HepG2 (cell line): Measurements from ENCODE around the gene OBSL1. TPM values are rescaled to one million over a fixed set of nuclear protein-coding genes. Genes with fewer than 3 reads are reported as not detected.

ENCODE experiments used
- CBFB ChIP-seq: sonication (generic); formaldehyde crosslinking; IDR thresholded peaks from 2 replicates; pipeline ENCODE4 v1.4.0; 2020; ENCODE audit warnings: missing genetic modification reagents
- DNMT1 ChIP-seq: sonication (generic); formaldehyde crosslinking; IDR thresholded peaks from 2 replicates; pipeline ENCODE4 v1.5.1; 2020; ENCODE audit warnings: mild to moderate bottlenecking, missing genetic modification reagents
- ETV6 ChIP-seq: sonication (generic); formaldehyde crosslinking; conservative IDR thresholded peaks from 2 replicates; pipeline ENCODE4 v1.4.0; 2020; ENCODE audit warnings: missing genetic modification reagents
- PLSCR1 ChIP-seq: sonication (generic); formaldehyde crosslinking; IDR thresholded peaks from 2 replicates; pipeline ENCODE4 v1.5.0; 2020; ENCODE audit warnings: missing genetic modification reagents, mild to moderate bottlenecking, borderline replicate concordance
- RARG ChIP-seq: sonication (generic); formaldehyde crosslinking; IDR thresholded peaks from 2 replicates; pipeline ENCODE4 v1.4.0; 2020; ENCODE audit warnings: low read depth, mild to moderate bottlenecking, missing genetic modification reagents
- RBFOX2 ChIP-seq: fragments of 200-400 bp; formaldehyde crosslinking; IDR thresholded peaks from 2 replicates; pipeline ENCODE4 v1.6.1; 2017; ENCODE audit warnings: low read depth, mild to moderate bottlenecking, low read length
- SETDB1 ChIP-seq: sonication (generic); formaldehyde crosslinking; IDR thresholded peaks from 2 replicates; pipeline ENCODE4 v1.5.1; 2020; ENCODE audit warnings: missing genetic modification reagents, mild to moderate bottlenecking, borderline replicate concordance
- SMC3 ChIP-seq: IDR thresholded peaks from 2 replicates; pipeline ENCODE4 v1.6.1; 2011; ENCODE audit warnings: low read length, improper control_type of control experiment
- ZNF460 ChIP-seq: sonication (generic); formaldehyde crosslinking; IDR thresholded peaks from 2 replicates; pipeline ENCODE4 v1.5.1; 2020; ENCODE audit warnings: missing genetic modification reagents, mild to moderate bottlenecking, borderline replicate concordance
- ZNF556 ChIP-seq: sonication (generic); formaldehyde crosslinking; IDR thresholded peaks from 2 replicates; pipeline ENCODE4 v1.4.0; 2020; ENCODE audit warnings: mild to moderate bottlenecking, missing genetic modification reagents, borderline replicate concordance
- ZNF772 ChIP-seq: sonication (generic); formaldehyde crosslinking; IDR thresholded peaks from 2 replicates; pipeline ENCODE4 v1.5.0; 2020; ENCODE audit warnings: mild to moderate bottlenecking, missing genetic modification reagents
- ZNF784 ChIP-seq: sonication (generic); formaldehyde crosslinking; IDR thresholded peaks from 2 replicates; pipeline ENCODE4 v1.5.1; 2020; ENCODE audit warnings: missing genetic modification reagents, mild to moderate bottlenecking, borderline replicate concordance
- ZNF816 ChIP-seq: sonication (generic); formaldehyde crosslinking; IDR thresholded peaks from 2 replicates; pipeline ENCODE4 v1.8.0; 2022; ENCODE audit warnings: missing genetic modification reagents, mild to moderate bottlenecking, borderline replicate concordance
- polyA plus RNA-seq, 8 experiments: library from polyadenylated mRNA; depleted of rRNA in 3 of 8; stranded (reverse) in 7 of 8; unstranded in 1 of 8; fragments of >200 nt; fragmentation: Illumina TruSeq in 4 of 8; extraction: Trizol in 4 of 8; gene quantifications; 2 replicates each; pipeline versions ENCODE4 v1.2.1 to v1.2.3, GENCODE V29; 2011 to 2016; ENCODE audit warnings: low read depth in 4 of 8, missing spikeins in 1 of 8, mixed read lengths in 1 of 8; ENCODE audit not compliant: insufficient read depth in 1 of 8
- total RNA-seq, 5 experiments: library from RNA; depleted of rRNA; stranded (reverse); fragments of >200 nt; fragmentation: Illumina TruSeq; extraction: Trizol; gene quantifications; 2 replicates each; pipeline ENCODE4 v1.2.3, GENCODE V29; 2016; ENCODE audit warnings: low read depth in 1 of 5
- TF ChIP-seq, protein P1 (sequence below): sonication (generic); formaldehyde crosslinking; IDR thresholded peaks from 2 replicates; pipeline ENCODE4 v1.9.0; 2022; ENCODE audit warnings: low read depth, missing genetic modification reagents
- TF ChIP-seq, protein P2 (sequence below): sonication (generic); formaldehyde crosslinking; IDR thresholded peaks from 2 replicates; pipeline ENCODE4 v1.5.0; 2020; ENCODE audit warnings: missing genetic modification reagents, mild to moderate bottlenecking, borderline replicate concordance

The OBSL1 gene
- total and polyA plus RNA-seq, 2 of the 13 experiments (the other 11 are each of a cell fraction or from before 2014, with no cell fraction given): 86.7 to 218 TPM

DNA sequence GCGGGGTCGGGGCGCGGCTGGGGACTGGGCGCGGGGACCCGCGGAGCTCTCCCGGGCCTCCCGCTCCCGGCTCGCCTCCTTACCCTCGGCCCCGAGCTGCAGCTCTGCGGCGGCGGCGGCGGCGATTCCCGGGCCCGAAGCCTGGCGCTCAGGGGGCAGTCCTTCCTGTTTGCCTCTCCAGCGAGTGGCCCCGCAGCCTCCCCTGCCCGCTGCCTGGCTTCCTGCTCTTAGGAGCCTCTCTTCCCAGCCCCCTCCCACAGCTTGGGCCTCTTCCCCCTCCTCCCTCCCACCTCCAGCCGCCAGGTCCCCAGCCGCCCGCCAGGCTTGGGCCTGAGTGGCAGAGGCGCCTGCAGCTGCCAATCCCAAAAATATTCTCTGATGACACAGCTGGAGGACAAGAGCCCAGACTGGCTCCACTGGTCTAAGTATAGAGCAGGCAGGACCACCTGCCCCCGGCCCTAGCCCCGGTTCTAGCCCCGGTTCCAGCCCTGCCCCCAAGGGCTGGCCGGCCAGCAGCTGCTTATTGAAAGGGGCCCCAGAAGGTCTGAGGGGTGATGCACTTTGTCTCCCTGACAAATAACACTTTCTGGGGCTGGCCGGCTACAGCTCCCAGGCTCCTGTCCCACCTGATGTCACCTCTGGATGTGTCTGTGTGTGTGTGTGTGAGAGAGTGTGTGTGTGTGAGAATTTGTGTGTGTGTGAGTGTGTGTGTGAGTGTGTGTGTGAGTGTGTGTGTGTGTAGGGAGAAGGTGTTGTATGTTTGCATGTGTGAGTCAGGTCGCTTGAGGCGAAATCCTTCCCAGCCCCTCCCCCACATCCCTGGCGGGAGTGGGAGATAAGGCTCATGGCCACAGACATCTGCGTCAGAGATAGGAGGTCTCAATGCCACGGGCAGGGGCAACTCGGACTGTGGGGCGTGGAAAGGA is at the start of gene OBSL1 (continued):
- no peak for TF ChIP-seq ZNF784 (CRISPR knock-in tag)
- peak; percentile 30; the same call in 1 of the 2 replicates for TF ChIP-seq CBFB
- TF ChIP-seq ZNF556 (CRISPR knock-in tag): peak; percentile 90; the same call in 1 of the 2 replicates
- no peak; the same call in 1 of the 2 replicates for TF ChIP-seq ZNF772 (CRISPR knock-in tag)
- TF ChIP-seq RBFOX2: peak; percentile 74
- TF ChIP-seq, protein P1, sequence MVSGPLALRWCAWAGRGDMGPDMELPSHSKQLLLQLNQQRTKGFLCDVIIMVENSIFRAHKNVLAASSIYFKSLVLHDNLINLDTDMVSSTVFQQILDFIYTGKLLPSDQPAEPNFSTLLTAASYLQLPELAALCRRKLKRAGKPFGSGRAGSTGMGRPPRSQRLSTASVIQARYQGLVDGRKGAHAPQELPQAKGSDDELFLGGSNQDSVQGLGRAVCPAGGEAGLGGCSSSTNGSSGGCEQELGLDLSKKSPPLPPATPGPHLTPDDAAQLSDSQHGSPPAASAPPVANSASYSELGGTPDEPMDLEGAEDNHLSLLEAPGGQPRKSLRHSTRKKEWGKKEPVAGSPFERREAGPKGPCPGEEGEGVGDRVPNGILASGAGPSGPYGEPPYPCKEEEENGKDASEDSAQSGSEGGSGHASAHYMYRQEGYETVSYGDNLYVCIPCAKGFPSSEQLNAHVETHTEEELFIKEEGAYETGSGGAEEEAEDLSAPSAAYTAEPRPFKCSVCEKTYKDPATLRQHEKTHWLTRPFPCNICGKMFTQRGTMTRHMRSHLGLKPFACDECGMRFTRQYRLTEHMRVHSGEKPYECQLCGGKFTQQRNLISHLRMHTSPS: peak; percentile 69
- TF ChIP-seq ZNF816 (CRISPR knock-in tag): no peak
- TF ChIP-seq PLSCR1 (CRISPR knock-in tag): no peak
- 0 out of 2 replicates have a peak, but pooled peaks have one; percentile 32 for TF ChIP-seq RARG (CRISPR knock-in tag)
- peak; percentile 8; the same call in 1 of the 2 replicates for TF ChIP-seq SMC3
- peak; percentile 25; the same call in 1 of the 2 replicates for TF ChIP-seq ETV6
- no peak; the same call in 1 of the 2 replicates for TF ChIP-seq ZNF460
- peak; percentile 31; the same call in 1 of the 2 replicates for TF ChIP-seq DNMT1 (CRISPR knock-in tag)
- TF ChIP-seq, protein P2, sequence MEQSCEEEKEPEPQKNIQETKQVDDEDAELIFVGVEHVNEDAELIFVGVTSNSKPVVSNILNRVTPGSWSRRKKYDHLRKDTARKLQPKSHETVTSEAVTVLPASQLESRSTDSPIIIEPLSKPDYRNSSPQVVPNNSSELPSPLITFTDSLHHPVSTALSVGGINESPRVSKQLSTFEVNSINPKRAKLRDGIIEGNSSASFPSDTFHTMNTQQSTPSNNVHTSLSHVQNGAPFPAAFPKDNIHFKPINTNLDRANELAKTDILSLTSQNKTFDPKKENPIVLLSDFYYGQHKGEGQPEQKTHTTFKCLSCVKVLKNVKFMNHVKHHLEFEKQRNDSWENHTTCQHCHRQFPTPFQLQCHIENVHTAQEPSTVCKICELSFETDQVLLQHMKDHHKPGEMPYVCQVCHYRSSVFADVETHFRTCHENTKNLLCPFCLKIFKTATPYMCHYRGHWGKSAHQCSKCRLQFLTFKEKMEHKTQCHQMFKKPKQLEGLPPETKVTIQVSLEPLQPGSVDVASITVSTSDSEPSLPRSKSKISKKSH (CRISPR knock-in tag): 0 out of 2 replicates have a peak, but pooled peaks have one; percentile 78
- no peak for TF ChIP-seq SETDB1 (CRISPR knock-in tag)
